ENCODE measurements around the gene VSTM2B.
"Not testable (repeated sequence)": the region's sequence is repeated elsewhere in the genome, so short reads cannot be mapped to it uniquely, and the experiment has no call there.

Gene VSTM2B

GRCh38 chr19:29547981-29548380, 22.2 kb downstream of the VSTM2B start:
- DNase-seq: no peak

DNA sequence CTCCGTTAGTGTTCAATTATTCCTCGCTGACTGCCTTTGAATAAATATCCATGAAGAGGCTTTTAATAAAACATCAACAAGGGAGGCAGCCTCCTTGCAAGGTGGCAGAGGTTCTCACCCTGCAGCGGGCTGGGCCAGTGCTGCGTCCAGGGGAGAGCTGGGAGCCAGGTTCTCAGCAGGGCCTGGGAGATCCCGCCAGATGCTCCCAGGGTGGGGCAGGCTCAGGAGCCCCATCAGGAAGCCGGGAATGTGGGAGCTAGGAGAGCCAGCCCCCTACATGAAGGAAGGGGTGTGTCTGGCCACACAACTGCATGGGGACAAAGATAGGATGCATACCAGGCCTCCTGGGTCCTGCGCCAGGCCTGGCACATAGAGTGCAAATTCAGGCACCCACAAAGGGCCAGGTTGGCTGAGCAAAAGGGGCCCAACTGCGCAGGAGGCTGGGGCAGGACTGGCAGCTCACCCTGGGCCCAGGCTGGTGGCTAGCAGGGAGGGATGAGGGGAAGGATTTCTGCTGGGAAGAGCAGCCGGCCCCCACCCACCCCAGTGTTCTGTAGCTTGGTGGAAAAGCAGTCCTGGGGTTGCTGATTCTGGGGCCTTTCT, 22.8 kb downstream of the VSTM2B start:
- no peak for DNase-seq

GRCh38 chr19:29549105-29550070, 23.6 kb downstream of the VSTM2B start:
- DNase-seq: no peak

DNA sequence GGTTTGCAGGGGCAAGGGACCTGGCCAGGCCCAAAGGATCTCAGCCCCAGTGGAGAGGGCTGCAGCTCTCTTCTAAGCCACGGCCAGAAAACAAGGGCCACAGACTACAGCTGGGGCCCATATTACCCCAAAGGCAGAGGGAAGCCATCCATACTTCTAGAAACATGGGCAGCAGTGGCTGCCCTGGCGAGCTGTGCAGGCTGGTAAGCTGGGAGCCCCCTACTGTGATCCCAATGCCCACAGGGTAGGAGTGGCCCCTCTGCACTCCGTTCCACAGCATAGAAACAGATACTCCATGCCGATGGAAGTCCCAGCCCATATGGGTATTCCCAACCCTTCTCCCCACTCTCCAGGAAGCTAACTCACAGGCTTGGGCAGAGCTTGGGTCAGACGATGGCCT, 25.1 kb downstream of the VSTM2B start:
- no peak for DNase-seq

- no peak for DNase-seq
These were observed 26.0 kb downstream of the VSTM2B start for GRCh38 chr19:29551774-29552173.

DNA sequence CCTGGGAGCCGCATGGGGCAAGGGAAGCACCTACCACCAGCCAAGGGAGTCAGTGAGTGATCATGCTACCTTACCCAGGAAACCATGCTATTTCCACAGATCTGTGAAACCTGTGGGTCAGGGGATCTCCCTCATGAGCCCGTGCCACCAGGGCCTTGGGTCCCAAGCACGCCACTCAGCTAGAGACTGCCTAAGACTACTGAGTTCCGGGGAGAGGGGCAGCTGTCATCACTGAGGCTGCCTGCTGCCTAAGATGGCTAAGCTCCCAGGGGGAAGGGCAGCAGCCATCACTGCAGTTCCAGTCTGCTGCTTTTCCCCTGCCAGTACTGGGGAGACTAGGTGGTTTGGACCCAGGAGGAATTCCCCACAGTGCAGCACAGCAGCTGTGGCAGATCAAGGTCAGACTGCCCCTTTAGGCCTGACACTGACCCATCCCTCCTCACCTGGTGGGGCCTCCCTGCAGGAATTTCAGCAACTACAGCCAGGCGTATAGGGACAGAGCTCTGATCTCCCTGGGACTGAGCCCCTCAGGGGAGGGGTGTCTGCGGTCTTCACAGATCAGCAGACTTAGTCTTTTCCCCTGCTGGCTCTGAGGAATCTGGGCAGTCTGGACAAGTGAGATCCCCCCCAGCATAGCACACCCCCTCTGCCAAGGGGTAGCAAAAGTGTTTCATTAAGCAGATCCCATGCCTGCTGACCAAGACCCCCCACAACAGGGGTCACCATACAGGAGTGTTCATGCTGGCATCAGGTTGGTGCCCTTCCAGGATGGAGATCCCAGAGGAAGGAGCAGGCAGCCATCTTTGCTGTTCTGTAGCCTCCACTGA, 26.9 kb downstream of the VSTM2B start:
- no peak for DNase-seq

GRCh38 chr19:29554149-29554548, 28.4 kb downstream of the VSTM2B start:
- no peak for DNase-seq

GRCh38 chr19:29559110-29559509, 33.3 kb downstream of the VSTM2B start:
- DNase-seq: not testable (repeated sequence)

- DNase-seq: no peak
These were observed 33.9 kb downstream of the VSTM2B start for GRCh38 chr19:29559743-29560142.

DNA sequence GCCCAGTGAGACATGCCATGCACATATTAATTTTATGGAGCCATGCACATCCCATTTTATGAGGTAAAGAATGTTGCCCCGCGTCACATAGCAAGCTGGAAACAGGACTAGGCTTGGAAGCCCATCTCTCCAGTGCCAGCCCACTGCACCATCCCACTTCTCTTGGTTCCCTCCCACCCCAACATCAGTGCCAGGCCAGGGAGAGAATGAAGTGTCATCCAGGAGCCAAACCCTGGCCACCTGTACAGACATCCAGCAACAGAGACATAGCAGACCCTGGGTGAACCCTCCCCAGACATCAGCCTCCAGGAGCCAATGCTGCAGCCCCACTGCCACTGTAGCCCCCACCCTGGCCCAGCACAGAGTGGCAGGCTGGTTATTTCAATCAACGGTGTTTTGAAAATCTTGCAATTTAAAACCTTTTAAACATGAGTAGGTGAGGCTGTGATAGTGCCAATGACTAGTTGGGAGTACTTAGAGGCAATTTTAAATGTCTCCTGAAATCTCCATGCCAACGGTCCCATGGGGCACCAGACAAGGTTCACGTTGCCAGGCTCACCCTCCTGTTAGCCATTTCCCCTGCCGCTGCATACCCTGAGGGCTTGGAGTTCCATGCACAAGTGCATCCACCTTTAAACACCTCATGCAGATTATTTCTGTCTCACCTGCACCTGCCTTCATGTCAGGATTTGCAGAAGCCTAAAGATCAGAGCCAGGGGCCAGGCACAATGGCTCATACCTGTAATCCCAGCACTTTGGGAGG, 34.7 kb downstream of the VSTM2B start:
- DNase-seq: no peak

GRCh38 chr19:29561601-29562000, 35.8 kb downstream of the VSTM2B start:
- no peak for DNase-seq

GRCh38 chr19:29562299-29563297, 36.8 kb downstream of the VSTM2B start:
- DNase-seq: no peak

DNA sequence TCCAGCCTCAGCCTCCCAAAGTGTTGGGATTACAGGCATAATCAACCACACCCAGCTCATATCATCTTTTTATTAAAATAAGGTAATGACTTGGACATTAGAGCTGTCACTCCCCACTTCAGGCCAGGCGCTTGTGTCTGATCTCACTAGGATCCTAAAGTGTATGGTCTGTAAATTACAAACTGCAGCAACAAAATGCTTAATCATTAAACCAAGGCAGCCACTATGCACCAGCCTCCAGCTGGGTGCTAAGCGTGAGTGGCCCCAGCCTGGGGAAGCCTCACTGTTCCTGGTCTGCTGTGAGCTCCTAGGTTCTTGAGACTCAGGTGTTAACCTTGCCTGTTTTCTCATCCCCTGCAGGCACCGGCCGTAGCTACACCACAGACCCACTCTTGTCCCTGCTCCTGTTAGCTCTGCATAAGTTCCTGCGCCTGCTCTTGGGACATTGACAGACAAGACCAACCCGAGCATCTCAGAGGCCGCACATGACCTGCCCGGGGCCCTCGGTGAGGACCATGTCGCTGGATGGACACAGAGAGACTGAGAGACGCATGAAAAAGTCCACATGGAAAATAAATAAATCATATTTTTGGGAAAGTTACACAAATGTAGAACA, 37.8 kb downstream of the VSTM2B start:
- DNase-seq: no peak

DNA sequence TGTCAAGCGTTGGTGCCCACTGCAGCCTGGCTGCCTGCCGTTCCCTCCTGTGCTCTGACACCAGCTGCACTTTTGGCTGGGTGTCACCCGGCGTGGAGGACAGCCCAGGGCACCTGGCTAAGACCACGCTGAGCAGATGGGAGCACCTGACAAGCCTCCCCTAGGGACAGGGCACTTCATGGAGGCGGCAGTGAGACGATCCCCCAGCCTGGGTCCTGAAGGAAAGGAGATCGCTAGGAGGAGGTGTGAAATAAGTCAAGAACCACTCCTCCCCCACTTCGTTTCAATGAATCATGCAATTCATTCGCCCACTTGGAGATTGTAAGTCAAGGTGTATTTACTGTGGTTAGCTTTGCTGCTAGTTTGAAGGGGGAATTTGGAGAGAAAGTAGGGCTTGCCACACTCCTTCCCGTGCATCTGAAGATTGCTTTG, 38.8 kb downstream of the VSTM2B start:
- no peak for DNase-seq

DNA sequence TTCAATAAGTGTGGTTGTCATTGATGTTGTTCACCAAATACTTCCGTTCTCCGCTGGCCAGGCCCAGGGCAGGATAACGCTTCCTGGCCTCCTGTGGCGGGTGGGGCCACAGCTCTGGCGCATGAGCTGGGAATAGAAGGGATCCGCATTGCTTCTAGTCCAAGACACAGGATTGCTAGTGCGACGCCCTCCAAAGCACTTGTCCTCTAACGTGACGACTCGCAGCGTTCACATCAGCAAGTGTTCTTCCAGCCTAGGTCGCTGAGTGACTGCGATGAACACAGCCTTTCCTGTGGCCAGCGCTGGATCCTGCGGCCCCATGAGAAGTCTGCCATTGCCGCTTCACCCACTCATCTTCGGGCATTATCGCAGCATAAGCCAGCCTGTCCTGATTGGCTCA, 39.4 kb downstream of the VSTM2B start:
- no peak for DNase-seq

GRCh38 chr19:29566496-29567054, 40.8 kb downstream of the VSTM2B start:
- no peak for DNase-seq

DNA sequence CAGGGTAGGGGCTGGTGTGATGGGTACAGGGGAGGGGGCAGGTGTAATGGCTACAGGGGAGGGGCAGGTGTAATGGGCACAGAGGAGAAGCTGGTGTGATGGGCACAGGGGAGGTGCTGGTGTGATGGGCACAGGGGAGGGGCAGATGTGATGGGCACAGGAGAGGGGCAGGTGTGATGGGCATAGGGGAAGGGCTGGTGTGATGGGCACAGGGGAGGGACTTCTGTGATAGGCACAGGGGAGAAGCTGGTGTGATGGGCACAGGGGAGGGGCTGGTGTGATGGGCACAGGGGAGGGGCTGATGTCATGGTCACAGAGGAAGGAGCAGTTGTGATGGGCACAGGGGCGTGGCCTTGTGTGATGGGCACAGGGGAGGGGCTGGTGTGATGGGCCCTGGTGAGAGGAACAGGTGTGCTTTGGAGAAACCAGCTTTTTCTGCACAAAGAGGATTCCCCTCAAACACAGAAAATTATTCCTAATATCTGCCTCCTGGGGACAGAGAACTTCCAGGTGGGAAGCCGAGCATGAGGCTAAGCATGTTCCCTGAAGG, 41.6 kb downstream of the VSTM2B start:
- no peak for DNase-seq

DNA sequence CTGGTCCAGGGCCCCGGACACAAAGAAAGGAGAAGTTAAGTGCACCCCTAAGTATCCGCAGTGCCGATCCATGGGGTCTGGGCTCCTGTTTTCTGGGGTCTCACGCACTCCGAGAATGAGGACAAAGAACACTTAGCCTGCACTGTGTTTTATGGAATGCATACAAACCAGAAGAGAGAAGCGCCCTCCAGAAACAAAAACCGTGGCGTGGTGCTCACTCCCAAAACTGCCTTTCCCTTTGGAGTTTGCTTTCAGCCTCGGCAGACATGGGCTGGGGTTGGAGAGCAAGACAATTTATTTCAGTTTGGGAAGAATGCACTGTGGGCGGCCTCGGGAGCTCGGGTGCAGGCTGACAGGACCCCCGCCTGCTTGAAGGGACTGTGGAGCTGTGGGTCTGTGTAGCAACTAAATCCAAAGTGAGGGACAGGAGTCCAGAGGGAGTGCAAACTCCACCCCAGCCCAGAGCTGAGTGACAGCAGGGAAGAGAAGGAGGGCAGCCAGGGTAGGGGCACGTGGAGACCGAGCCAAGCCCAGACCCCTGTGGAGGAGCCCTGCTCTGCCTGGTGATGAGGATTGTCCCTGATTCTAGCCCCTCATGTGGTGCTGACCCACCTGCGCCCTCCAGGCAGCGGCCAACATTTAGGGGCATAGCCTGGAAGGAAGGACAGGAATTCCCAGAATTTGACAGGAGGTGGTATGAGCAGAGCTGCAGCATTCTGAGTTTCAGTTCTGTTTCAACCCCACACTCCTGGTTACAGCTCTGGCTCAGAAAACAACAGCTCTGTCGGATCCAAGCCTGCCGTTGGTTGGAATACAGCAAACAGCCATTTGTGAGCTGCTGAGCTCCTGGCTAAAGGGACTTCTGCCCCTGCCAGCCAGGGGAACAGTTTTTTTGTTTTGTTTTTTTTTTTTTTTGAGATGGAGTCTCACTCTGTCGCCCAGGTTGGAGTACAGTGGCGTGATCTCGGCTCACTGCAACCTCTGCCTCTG, 42.5 kb downstream of the VSTM2B start:
- DNase-seq: no peak

All from HCEC 1CT (cell line).